HG02885 (cell line): ENCODE measurements around the gene ENTPD2.

ENCODE experiments used
- ATAC-seq: cut with Tn5 transposase; IDR thresholded peaks from one replicate; pipeline ENCODE4 v1.9.1; 2021; ENCODE audit warnings: mild to moderate bottlenecking; ENCODE audit not compliant: unreplicated experiment, poor library complexity

Gene ENTPD2

GRCh38 chr9:137032858-137033257 lies 21.0 kb downstream of the ENTPD2 start:
- ATAC-seq, result no peak

- ATAC-seq, result no peak
Measured at GRCh38 chr9:137031904-137032640, 21.8 kb downstream of the ENTPD2 start, which contains the start of gene FUT7. Gene FUT7 (minus strand): TSS chr9:137032088. CDS start chr9:137031991, 97 bp downstream.

GRCh38 chr9:137030538-137031527 lies 23.0 kb downstream of the ENTPD2 start:
- ATAC-seq, result no peak

- ATAC-seq, result no peak
Measured at GRCh38 chr9:137030006-137030405, 23.9 kb downstream of the ENTPD2 start.

GRCh38 chr9:137029058-137029936 lies 24.6 kb downstream of the ENTPD2 start:
- ATAC-seq, result peak; percentile 57

GRCh38 chr9:137028263-137029057 lies 25.4 kb downstream of the ENTPD2 start:
- no peak for ATAC-seq

GRCh38 chr9:137027369-137028262 lies 26.2 kb downstream of the ENTPD2 start, which contains the start of gene ABCA2:
Gene ABCA2 (minus strand): TSS chr9:137028237. CDS start chr9:137028140, 97 bp downstream.
- ATAC-seq, result no peak

GRCh38 chr9:137026828-137027227 lies 27.0 kb downstream of the ENTPD2 start:
- no peak for ATAC-seq

- no peak for ATAC-seq
Measured at GRCh38 chr9:137026384-137026783, 27.5 kb downstream of the ENTPD2 start.

GRCh38 chr9:137025517-137025966 lies 28.3 kb downstream of the ENTPD2 start:
- no peak for ATAC-seq

- ATAC-seq, result no peak
Measured at GRCh38 chr9:137023583-137023991, 30.3 kb downstream of the ENTPD2 start.

- no peak for ATAC-seq
Measured at GRCh38 chr9:137023157-137023556, 30.7 kb downstream of the ENTPD2 start.

GRCh38 chr9:137022662-137023008 lies 31.2 kb downstream of the ENTPD2 start:
- ATAC-seq, result no peak

GRCh38 chr9:137021979-137022661 lies 31.7 kb downstream of the ENTPD2 start:
- no peak for ATAC-seq

GRCh38 chr9:137021568-137021978 lies 32.3 kb downstream of the ENTPD2 start:
- ATAC-seq, result no peak

GRCh38 chr9:137020771-137021567 lies 32.9 kb downstream of the ENTPD2 start:
- ATAC-seq, result no peak
